K562 treated with DMSO at 1 percent for 24 hours (cell line): ENCODE data around the gene ADH1C. TPM values are rescaled to one million over a fixed set of nuclear protein-coding genes. Genes with fewer than 3 reads are reported as not detected.

Experiments used
- total RNA-seq: library from RNA; unstranded; fragments of 300-600 nt; gene quantifications from 2 replicates; pipeline ENCODE4 v1.2.3, GENCODE V29; 2022; ENCODE audit warnings: low read depth; ENCODE audit not compliant: insufficient read depth

ADH1C gene
- total RNA-seq = not detected in 2 replicates

GRCh38 chr4:99352602-99353537, at the start of gene ADH1C:
TSS of gene ADH1C (minus strand) at chr4:99352746. CDS start at chr4:99352675, 71 bp downstream.

GRCh38 chr4:99321241-99322191, 31.0 kb downstream of the ADH1C start, which contains the start of gene ADH1B:
TSS of gene ADH1B (minus strand) at chr4:99321401. CDS start at chr4:99321331, 70 bp downstream.

GRCh38 chr4:99290848-99291786, 61.4 kb downstream of the ADH1C start, which contains the start of gene ADH1A:
TSS of gene ADH1A (minus strand) at chr4:99290985. CDS start at chr4:99290914, 71 bp downstream.

Other genes starting within 250 kb of the ADH1C start
- gene ADH4, start 208.4 kb downstream of the ADH1C start, total RNA-seq = not detected in 2 replicates
- not detected in 2 replicates for gene ADH6, start 133.5 kb downstream of the ADH1C start, total RNA-seq
- not detected in 2 replicates for gene ADH1A, start 61.8 kb downstream of the ADH1C start, total RNA-seq
- not detected in 2 replicates for gene ADH1B, start 31.3 kb downstream of the ADH1C start, total RNA-seq
- not detected in 2 replicates for gene ADH7, start 82.6 kb upstream of the ADH1C start, total RNA-seq
- gene C4orf17, start 158.3 kb upstream of the ADH1C start, total RNA-seq = not detected in 2 replicates
- 6.1 TPM in 2 replicates for gene TRMT10A, start 211.3 kb upstream of the ADH1C start, total RNA-seq
- not detected in 2 replicates for gene MTTP, start 222.1 kb upstream of the ADH1C start, total RNA-seq